Inflammatory macrophage treated with lipopolysaccharide for 4 hours (primary cell): Measurements from ENCODE around the gene SLC16A13.

Source experiments
- DNase-seq: peaks from one replicate; pipeline ENCODE4 v3.0.0-alpha.2; 2020

SLC16A13 gene

DNA sequence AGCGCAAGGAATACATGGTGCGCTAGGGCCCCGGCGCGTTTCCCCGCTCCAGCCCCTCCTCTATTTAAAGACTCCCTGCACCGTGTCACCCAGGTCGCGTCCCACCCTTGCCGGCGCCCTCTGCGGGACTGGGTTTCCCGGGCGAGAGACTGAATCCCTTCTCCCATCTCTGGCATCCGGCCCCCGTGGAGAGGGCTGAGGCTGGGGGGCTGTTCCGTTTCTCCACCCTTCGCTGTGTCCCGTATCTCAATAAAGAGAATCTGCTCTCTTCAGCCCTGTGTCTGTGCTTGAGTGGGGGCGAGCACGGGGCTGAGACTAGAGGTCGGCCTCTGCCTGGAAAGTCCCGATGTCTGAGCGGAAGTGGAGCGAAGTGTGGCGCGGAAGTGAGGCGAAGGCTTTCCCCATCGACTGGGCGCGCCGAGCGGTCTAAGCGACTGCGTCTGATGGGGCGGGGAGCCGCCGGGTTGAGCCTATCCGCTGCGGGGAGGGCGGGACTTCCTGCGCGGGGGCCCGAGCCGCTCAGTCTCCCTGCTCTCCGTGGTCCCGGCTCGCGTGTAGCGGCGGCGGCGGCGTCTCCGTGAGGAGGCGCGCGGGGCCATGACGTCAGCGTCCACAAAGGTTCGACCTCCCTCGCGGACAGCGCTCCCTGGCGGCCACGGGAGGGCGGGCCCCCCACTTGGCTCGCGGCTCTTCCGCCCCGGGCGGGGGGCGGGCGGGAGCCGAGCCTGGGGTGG, 21.4 kb upstream of the SLC16A13 start:
- peak; percentile 99 for DNase-seq

GRCh38 chr17:7014995-7015958, 20.5 kb upstream of the SLC16A13 start:
- DNase-seq: peak; percentile 82

GRCh38 chr17:7016418-7016817, 19.4 kb upstream of the SLC16A13 start:
- no peak for DNase-seq

- DNase-seq: no peak
These were observed 18.7 kb upstream of the SLC16A13 start for GRCh38 chr17:7016886-7017826.

DNA sequence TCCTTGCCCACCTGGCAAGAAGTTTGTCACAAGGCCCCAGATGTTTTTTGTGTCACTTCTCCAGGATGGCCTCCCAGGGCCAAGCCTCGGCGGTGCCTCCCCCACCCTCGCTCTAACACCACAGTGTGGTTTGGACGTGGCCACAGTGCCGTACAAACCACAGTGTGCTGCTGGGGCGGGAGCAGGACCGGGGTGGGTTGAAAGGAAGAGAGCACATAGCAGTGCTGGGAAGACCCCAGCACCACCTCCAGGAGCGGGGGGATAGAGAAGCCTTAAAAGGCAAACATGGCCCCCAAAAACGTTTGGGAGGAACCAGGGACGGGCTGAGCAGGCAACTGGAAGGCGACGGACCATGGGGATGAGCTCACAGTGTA, 18.0 kb upstream of the SLC16A13 start:
- DNase-seq: no peak

GRCh38 chr17:7018331-7018964, 17.4 kb upstream of the SLC16A13 start:
- no peak for DNase-seq

- no peak for DNase-seq
These were observed 16.4 kb upstream of the SLC16A13 start for GRCh38 chr17:7019367-7019766.

DNA sequence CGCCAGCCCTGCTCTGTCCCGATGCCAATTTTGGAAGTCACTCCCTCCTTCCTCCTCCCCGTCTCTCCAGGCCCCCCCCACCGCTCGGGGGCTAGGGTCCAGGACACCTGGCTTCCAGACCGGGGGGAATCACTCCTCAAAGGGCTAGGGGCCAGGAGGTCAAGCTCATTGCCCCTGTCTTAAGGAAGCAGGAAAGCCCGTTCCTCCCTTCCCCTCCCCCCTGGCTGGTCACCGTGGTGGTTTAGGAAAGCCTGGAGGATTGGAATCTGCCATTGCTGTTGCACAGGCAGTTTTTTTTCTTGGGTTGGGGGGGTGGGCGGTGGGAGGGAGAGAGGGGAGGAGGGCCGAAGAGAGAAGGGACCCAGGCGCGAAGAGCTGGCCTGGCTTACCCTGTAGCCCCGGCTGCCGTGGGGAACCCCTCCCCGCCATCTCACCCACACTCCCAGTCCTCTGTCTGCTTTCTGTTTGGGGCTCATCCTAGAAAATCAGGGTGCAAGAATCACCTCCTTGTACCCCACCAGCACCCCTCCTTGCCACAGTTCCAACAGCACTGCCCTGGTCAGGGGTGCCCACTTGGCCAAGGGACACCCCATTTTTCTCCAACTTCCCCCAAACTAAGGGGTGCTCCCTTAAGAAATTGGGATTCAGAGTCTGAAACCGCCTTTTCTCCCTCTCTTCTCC, 15.8 kb upstream of the SLC16A13 start:
- DNase-seq: no peak

DNA sequence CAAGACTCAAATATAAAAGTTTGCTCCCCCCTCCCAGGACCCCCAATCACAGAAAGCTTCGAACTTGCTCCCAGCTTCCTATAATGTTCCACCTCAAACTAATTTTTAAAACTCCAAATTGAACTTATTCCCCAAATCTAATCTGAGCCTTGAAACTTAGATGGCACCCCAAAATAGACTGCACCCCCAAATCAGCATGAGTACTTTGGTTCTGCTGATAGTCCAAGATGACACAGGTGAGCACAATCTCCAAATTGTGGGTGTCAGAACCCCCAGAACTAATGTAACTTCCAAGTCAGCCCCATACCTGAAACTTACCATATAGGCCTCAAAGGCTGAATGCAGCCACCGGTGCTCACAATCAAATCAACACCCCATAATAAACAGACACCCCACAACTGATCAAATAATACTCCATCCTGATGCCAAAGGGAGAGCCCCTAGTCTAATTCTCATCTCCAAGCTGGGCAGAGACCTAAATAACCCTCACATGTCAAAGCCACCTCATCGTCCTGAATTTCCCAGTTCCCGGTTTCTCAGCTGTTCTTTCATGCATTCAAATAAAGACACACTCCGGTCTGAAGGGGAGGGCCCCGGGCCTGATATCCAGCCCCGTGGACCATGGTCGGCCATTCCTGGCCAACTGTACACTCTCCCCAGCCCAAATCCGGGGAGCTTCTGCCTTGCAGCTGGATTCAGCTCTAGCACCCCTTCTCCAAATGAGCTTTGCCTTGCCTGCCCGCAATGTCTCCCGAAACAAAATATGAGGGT, 14.7 kb upstream of the SLC16A13 start:
- DNase-seq: no peak

DNA sequence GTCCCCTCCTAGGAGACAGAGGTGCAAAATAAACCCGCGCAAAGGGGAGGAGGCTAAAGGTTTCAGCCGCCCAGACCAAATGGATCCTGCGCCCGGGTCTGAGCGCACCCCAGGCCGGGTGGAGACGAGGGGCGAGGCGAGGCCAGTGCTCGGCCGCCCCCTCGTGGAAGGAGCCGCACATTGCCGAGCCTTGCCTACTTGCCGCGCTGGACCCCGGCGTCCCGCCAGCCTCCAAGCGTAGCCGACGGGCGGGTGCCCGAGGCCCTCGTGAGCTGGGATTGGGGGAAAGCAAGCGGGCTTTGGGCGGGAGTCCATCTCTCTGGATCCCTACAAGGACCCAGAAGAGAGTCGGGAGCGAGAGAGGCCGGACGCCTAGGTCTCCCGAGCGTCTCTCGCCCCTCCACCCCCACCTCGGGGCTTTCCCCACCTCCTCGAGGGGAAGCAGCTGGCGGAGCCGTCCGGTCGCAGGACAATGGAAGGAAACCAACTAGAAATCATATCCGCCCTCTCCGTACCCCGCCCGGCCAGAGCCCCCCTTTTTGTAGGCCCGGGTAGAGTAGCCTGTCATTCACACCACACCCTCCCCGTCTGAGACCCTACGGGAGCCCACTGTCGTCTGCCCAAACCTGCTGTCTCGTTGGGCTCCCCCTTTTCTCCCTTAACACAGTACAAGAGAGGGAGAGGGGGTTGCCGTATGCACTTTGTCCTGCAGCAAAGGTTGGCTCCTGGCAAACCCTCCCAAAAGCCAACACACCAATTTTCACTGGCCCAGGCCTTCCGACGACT, 13.6 kb upstream of the SLC16A13 start:
- peak; percentile 67 for DNase-seq

GRCh38 chr17:7022781-7023571, 12.8 kb upstream of the SLC16A13 start, which contains the start of gene BCL6B:
BCL6B (plus strand) TSS chr17:7023050; CDS start chr17:7023672, 622 bp downstream.
- DNase-seq: no peak

GRCh38 chr17:7023576-7024401, 12.0 kb upstream of the SLC16A13 start:
- DNase-seq: peak; percentile 96

DNA sequence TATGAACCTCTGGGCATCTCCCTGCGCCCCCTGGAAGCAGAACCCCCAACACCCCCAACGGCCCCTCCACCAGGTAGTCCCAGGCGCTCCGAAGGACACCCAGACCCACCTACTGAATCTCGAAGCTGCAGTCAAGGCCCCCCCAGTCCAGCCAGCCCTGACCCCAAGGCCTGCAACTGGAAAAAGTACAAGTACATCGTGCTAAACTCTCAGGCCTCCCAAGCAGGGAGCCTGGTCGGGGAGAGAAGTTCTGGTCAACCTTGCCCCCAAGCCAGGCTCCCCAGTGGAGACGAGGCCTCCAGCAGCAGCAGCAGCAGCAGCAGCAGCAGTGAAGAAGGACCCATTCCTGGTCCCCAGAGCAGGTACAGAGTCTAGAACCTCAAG, 11.4 kb upstream of the SLC16A13 start:
- no peak for DNase-seq

DNA sequence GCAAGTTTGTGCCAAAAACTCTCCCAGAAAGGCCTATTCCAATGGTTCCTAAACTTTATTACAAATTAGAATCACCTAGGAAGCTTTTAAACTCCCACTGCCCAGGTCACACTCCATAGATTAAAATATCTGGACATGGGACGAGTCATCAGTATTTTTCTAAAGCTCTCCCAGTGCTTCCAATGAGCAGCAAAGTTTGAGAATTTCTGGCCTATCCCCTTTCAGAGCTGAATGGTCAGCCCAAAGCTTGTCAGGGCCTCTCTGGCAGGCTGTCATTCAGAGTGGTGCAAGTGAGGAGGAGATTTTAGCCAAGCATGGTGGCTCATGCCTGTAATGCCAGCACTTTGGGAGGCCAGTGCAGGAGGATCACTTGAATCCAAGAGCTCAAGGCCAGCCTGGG, 10.6 kb upstream of the SLC16A13 start:
- no peak for DNase-seq

- DNase-seq: no peak
These were observed 9.2 kb upstream of the SLC16A13 start for GRCh38 chr17:7026471-7027115.

GRCh38 chr17:7027335-7027734, 8.5 kb upstream of the SLC16A13 start:
- DNase-seq: no peak

DNA sequence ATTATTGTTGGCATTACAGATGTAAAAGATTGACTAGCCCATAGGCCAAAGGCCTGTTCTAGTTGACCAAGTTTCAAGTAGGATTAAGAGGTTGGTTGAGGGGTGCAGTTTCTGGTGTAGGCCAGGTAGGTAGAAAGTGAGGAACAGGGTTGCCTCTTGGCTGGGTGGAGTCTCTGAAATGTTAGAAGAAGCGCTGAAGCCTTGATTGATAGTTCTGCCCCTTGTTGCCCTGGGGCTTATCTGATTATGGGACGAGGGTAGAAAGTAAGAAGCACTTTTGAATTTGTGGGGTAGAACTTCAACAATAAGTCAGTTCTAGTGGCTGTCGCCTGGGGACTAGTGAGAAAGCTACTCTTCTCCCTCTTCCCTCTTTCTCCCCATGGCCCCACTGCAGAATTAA, 6.7 kb upstream of the SLC16A13 start:
- DNase-seq: no peak

DNA sequence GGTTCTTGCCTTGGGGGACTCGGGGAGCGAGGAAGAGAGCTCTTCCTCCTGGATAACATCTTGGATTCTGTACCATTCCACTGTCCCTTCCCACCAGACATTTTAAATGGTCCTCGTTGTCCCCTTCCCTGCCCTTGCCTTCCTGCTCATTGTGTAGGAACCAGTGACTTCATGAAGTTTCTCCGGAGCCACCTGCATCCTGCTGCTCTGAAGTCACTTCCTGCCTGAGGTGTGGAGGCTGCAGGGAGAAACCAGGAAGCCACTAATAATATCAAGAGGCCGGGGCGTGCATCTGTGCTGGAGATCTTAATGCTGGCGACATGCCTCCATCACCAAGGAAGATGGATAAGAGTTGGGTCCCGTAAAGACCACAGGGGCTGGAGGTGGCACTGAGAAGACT, 6.2 kb upstream of the SLC16A13 start:
- peak; percentile 50 for DNase-seq
